NCI-H2227 treated with DMSO at 0.1 percent for 48 hours (cell line): ENCODE measurements around the gene CSRP2.

Source experiments
- DNase-seq: peaks from one replicate; lab custom pipeline; 2025; lab: John Stamatoyannopoulos, UW

CSRP2 gene

DNA sequence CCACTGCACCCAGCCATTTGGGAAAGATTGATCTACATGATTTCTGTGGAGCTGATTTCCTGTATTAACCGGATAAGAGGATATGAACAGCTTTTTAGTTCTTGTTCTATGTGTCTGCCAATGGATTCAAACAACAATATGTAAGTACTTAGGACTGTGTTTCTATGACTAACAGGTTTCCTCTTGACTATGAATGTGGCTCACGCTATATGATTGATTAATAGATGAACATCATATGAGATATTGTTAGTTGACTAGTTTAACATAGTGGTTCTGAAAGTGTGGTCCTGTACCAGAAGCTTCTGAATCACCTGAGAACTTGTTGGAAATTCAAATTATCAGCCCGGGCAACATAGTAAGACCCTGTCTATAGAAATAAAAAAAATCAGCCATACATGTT, 12.8 kb upstream of the CSRP2 start:
- DNase-seq: no peak

DNA sequence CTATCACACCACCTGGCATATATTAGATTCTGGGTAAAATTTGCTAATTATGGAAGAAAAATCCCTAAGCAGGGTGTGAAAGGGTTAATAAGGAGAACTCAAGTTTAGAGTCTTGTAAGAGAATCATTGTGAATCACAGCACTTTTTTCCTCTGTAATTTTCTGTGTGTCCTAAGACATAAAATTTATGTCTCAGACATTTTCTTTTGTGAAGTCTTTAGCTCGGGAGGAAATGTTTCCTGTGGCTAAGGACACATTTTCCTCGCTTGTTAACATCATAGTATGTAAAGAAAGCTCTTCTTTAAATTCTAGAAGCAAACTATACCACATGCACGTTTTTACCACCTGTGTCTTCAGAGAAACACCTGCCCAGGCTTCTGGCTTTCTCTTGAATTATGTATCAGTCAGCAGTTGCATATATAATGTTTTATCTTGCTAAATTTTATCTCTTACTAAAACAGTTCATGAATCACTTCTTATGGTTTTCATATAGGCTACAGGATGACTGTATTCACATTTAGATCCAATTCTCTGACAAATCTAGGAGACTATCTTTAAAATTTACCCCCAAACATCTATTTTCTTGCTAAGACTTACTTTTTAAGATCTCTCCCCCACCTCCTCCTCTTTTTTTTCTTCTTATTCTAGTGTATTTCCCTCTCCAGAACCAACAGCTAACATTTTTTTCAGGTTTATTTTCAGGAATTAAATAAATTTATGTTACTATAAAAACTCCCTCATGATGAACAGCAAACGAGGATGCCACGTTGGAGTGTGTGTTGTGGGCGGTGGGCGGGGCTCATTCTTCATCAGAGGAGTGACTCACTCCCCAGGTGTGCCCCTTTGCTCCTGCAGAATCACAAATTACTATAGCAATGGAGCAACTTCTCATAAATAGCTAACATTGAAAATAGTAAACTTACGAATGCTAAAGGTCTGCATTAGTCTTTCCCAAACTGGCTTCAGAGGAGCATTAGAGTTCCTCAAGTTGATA, 11.6 kb upstream of the CSRP2 start:
- DNase-seq: no peak

DNA sequence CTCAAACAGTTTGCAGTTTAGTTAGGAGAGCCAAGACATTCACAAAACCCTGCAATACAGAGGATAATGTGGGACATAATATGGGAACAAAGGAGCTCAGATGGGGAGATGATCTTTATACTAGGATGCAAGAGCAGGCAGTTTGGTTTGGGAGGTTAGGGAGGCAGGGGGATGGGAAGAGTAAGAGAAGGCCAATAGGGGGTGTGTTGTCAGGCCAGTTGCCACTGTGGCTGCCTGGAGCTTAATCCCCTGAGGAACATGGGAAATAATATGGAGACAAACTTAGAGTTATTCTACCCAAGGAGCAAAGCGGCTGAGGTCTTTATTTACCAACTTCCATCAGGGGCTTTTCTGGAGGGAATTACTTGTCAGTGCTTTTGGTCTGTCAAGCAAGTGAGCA, 10.0 kb upstream of the CSRP2 start:
- no peak for DNase-seq

DNA sequence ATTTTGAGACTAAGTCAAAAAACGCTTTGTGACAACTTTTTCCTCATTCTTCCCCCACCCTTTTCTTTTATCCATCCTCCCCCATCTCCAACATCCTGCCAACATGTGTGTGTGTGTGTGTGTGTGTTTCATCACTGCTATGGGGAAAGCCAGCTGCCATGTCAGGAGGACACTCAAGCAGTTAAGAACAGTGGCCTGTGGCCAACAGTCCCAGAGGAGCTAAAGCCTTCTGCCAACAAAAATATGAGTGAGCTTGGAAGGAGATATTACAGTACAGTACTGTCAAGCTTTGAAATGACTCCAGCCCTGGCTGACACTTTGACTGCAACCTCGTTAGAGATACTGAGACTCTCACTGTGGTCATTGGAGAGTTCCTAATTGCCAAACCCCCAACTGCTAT, 5.0 kb upstream of the CSRP2 start:
- DNase-seq: no peak

DNA sequence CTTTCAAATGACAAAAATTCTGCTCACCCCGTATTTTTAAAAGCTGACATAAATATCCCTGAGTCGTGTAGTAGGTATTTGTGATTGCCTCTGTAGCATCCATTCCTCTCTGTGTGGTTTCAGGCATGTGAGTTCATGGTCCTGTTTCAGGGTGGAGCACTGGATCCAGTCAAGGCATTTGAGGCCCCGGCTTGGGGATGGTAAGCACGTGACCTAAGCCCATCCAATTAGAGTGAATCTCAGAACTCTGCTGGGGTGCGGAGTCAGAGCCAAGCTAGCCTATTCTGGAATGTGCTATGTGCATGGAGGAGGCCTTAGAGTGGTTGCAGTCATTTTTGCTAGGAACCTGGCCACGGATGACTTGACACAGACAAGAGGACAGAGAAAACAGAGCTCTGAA, 4.3 kb upstream of the CSRP2 start:
- DNase-seq: no peak

DNA sequence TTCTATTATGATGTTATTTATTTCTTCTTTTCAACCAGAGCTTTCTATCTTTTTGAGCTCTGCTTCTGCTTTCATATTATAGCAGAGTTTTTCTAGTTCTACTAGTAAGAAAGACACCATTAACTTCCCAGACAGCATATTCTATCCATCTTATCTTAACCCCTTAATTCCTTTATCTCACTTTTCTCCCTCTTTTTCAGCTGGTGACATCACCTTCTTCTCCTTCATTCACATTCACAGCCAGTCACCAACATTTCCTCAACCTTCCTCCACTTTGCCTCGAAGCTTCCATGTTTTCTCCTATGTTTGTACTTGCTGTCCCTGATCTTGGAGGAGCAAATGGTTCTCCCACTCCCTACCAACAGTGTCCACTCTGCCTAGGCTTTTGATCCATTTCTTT, 3.5 kb upstream of the CSRP2 start:
- DNase-seq: no peak

DNA sequence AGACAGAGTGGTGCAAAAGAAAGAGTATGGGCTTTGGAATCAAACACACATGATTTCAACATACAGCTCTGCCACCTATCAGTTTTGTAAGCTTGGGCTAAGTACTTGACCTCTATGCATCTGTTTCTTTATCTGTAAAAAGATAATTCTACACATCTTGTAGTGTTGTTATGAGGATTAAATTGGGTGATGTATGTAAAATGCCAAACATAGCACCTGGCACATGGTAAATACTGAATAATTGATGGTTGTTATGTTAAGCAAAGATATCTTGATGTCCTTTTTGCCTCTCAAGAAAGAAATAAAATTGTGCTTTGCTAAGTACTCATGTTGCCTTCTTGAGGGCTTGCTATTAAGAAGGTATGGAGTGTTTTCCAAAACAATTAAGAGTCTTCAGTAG, 2.3 kb upstream of the CSRP2 start:
- peak; percentile 24 for DNase-seq

DNA sequence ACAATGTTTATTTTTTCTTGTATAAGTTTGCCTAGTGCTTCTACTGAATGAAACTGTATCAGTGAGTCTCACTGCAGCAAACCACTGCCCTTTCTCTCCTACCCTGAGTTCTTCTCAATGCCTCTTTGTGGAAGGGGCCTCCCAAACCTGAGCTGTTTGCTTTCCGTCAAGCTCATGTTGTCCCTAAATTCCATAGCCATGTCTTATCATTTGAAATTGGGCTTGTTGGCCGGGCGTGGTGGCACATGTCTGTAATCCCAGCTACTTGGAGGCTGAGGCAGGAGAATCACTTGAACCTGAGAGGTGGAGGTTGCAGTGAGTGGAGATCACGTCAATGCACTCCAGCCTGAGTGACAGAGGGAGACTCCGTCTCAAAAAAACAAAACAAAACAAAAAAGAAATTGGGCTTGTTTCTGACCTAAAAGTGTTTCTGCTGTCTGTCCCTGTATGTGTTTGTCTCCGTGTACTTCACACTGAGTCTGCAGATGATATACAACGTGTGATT, 1.8 kb upstream of the CSRP2 start:
- no peak for DNase-seq

DNA sequence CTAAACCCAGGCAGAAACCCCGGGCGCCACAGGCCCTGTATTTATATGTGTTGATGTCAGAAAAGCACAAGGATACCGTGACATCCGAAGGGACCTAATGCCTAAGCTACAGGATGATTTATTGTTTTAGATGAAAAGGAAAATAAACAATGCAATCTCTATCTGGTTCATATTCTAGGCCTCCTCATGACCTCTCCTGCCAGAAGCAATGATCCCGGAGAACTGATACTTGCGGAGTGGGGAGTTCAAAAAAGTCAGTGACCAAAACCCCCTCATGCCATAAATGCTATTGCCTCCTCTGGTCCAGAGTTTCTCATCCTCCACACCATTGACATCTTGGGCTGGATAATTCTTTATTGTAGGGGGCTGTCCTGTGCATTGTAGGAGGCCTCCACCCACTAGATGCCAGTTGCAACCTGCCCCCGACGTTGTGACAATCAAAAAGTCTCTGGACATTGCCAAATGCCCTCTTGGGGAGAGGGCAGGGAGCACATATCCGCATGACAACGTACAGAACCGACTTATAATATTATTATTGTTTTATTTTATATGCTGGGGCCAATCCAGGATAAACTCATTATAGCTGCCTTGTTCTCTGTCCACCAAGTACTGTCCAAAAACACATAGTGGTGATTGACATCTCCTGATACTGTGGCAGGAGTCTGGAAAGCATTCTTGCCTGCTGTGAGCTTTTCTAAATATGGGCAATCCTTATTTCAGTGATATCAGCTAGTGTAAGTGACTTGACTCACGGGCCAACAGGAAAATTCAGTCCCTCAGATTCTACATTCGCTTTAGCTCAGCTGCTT, 1.1 kb upstream of the CSRP2 start:
- peak; percentile 21 for DNase-seq

DNA sequence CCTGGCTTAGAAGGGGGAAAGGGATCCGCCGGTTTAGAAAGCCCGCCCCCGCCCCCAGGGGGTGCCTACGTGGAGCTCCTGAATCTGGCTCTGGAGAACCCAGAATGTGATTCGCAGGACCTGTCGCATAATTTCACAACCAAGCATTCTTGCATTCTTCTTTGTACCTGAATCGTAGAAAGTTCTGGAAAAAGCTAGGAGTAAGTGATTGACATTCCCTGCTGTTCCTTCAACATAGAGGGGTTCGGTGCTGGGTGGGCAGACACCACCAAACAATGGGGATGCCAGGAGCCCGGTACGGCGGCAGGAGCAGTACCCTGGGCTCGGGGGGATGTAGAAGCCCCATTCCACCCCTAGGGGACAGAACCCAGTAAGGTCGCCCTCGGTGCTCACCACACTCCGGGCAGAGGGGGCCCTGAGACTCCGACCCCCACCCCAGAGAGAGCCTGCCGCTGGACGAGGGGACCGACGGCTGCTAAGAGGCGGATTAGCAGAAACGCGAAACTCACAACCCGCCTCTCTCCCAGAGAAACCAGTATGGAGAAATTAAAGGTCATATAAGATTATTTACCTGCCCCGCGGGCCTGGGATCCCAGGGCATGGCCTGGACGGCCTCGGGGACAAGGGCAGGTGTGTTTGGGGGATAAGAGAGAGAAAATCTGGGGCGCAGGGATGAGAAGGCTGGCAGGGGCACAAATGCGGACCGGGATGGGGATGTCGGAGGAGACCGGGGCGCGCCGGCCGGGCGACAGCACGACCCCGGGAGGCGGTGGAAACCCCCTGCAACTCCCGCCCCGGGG, 520 bp downstream of the CSRP2 start:
- DNase-seq: peak; percentile 38

DNA sequence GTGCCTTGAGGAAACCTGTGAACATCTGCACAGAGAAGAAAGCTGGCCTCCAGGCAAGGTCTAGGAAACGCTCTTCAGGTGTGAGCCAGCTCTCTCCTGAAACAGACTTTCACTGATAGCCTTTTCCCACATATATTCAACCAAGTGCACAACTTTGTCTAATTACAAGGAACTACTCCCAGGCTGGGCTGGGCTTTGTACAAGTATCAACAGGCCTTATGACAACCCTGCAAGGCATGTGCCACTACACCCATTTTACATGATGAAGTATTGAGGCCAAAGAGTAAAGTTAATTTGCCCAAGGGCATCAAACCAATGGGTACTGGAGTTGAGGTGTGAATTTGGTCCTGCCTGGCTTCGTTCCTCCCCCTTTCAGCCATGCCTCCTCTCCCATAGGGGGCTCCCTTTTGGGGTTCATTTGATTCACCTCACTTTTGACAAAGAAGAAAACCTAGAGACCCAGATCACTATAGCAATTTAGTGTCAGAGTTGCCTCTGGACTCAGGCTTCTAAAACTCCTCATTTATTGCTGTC, 2.1 kb downstream of the CSRP2 start:
- no peak for DNase-seq

DNA sequence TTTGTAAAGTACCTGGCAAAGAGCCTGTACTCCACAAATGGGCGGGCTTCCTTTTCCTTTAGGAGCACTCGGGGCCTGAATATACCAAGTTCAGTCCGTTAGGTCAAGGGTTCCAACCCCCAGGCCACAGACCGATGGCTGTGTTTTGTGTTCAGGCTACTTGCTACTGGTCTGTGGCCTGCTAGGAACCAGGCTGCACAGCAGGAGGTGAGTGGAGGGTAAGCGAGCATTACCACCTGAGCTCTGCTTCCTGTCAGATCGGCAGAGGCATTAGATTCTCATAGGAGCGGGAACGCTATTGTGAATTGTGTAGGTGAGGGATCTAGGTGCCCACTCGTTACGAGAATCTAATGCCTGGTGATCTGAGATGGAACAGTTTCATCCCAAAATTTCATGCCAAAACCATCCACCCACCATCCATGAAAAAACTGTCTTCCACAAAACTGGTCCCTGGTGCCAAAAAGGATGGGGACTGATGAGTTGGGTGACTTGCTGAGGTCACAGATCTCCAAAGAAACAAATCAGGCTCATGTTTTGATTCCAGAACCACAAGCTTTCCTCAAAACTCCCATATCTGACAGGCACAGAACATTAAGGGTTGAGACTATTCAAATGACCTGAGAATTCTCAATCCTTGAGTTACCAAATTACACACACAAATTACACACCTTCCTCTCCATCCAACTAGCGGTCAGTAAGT, 4.2 kb downstream of the CSRP2 start:
- no peak for DNase-seq

DNA sequence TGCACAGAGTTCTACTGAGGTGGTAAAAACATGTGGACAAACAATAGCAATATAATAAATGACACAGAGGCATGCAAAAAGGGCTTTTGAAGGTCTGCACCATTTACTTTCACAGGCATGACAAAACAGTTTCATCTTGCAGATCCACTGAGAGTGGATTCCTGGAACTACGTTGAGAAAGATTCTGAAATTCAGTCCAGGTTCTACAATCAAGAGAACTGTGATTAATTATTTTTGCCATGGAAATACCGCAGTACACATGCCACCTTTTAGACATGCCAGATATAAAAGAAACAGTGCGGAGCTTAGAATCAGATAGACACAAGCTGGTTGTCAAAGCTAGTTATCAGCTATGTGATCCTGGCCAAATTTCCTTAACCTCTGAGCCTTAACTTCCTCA, 4.8 kb downstream of the CSRP2 start:
- no peak for DNase-seq

DNA sequence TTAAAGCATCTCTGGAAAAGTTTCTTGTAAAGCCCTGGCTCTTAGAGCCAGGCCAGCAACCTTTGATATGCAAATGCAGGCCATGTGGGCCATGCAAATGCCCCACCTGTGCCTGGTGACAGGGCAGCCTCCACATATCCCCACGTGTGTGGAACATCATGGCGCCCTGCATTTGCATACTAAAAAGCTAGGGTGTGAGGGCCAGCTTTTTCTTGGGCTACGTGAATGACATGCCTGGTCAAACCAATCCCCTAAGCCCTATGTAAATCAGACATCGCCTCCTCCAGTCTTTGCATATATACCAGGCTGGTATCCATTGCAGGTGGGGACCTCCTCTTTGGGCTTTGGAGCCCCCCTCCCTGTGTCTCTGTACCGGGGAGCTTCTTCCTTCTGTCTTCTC, 6.4 kb downstream of the CSRP2 start:
- DNase-seq: no peak

DNA sequence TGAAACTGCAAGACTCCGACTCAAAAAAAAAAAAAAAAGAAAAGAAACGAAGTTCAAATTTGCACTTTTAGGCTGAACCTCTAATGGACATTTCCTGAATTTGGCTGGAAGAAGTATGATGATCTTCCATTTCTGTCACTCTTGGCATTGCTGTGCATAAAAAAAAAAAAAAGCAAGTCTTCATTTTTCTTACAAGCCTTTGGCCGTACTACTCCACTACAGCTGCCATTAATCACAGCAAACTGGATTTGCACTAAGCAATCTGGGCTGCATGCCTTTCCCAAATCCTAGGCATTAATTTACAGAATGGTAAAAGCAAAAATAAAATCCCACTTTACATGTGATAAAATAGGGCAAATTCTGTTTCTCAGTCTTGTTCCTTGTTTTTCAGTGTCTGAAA, 7.1 kb downstream of the CSRP2 start:
- no peak for DNase-seq

DNA sequence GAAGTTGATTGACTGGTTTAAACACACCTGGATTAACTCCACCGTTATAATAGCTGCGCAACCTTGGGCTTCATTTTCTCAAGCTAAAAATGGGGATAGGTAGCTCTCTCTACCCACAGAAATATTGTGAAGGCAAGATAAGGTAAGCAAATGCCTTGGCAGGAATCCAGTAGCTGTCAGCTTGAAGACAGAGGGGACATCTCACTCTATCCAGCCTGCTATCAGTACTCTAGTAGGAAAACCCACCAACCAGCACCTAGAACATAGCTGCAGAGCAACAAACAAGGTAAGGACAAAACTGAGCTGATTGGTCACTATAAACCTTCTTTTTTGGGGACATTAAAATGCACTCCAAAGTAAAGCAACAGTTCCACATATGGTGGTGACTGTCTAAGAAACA, 7.7 kb downstream of the CSRP2 start:
- no peak for DNase-seq

DNA sequence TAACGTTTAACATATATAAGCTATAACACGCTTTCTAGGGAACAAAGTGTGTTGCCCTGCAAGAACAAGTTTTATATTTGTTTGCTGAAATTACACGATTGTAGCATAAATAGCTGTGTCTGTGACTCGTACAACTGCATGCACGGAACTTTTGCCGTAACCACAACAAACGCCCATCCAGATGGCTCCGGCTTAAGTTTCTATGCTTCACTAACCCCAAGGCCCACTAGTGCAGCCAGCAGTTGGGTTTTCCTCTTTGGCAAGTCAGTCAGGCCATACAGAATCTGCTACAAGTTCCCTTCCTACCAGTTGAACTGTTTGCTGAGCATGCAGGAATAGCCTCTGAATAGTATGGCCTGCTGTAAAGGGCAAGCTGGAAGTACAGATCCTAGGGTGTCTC, 12.1 kb downstream of the CSRP2 start:
- peak; percentile 69 for DNase-seq

DNA sequence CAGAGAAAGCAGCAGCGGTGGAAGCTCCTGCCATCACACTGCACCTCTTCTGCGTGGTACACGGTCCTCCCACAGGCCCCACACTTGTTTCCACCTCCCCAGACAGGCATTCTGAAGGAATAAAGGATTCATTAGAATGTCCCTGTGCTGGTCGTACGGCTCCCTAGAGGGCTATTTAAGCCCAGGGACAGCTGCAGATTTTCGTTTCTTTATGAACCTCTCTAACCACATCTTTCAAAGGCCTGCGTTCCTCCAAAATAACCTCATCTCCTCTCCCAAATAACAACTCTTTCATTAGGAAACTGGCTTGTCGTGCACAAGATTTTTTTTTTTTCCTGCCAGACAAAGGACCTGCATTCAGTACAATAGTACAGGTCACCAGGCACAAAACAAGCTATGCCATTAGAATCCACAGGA, 12.7 kb downstream of the CSRP2 start:
- DNase-seq: peak; percentile 75

DNA sequence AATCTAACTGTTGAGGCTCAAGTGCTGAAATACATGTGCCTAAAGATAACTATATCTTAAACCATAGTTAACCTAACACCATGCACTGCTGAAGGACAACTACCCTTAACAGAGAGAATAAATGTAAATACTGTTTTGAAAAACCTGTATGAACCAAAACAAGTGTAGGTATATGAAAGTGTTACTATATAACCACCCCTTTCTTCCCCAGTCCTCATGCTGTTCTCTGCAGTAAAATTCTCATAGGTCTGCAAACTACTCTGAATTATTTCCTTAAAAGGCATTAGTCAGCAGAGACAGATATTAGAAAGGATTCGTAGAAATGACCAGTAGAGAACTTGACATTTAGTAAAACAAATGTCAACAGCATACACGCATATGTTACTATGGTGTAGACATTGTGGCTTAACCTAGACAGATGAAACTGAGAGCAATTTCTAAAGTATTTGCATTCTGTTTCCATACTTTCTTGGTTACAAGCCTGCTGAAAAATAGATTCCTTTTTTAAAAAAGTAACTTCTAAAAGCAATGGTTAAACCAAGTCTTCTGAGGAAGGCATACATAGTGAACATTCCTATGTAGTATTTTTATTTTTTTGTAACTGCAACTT, 13.9 kb downstream of the CSRP2 start:
- DNase-seq: no peak

DNA sequence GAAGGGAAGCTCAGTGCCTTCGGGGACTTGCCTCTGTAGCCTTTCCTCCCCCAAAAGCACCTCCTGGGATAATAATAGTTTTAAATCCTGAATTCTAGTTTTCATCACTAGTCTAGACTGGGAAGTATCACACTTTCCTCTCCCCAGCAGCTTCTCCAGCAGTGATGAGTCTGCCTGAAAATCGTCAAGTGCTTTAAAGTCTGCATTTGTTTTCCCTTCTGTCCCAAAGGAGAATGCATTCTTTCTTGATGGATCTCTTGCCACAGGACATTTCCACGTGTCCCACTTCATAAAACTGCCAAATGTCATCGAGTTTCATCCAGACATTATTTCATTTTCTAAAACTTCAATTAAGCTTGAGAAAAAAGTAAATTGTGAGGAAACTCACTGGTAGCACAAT, 15.0 kb downstream of the CSRP2 start:
- no peak for DNase-seq
